HT1080 (cell line): ENCODE data around the gene ADAMTS2. TPM values are rescaled to one million over a fixed set of nuclear protein-coding genes. Genes with fewer than 3 reads are reported as not detected.
"Not testable (repeated sequence)": the region's sequence is repeated elsewhere in the genome, so short reads cannot be mapped to it uniquely, and the experiment has no call there.

Source experiments
- DNase-seq: peaks from one replicate; pipeline ENCODE4 v3.0.0-alpha.2; 2015; ENCODE audit warnings: low read depth
- total RNA-seq: library from RNA; depleted of rRNA; stranded (reverse); fragments of >200 nt; shearing (Covaris generic); gene quantifications from 2 replicates; pipeline ENCODE4 v1.2.3, GENCODE V29; 2014

Gene ADAMTS2
- total RNA-seq, 1 experiment from 2014 or later, result 0.69 TPM

- DNase-seq, result no peak
Observed at GRCh38 chr5:179326122-179326927, 18.9 kb downstream of the ADAMTS2 start.

DNA sequence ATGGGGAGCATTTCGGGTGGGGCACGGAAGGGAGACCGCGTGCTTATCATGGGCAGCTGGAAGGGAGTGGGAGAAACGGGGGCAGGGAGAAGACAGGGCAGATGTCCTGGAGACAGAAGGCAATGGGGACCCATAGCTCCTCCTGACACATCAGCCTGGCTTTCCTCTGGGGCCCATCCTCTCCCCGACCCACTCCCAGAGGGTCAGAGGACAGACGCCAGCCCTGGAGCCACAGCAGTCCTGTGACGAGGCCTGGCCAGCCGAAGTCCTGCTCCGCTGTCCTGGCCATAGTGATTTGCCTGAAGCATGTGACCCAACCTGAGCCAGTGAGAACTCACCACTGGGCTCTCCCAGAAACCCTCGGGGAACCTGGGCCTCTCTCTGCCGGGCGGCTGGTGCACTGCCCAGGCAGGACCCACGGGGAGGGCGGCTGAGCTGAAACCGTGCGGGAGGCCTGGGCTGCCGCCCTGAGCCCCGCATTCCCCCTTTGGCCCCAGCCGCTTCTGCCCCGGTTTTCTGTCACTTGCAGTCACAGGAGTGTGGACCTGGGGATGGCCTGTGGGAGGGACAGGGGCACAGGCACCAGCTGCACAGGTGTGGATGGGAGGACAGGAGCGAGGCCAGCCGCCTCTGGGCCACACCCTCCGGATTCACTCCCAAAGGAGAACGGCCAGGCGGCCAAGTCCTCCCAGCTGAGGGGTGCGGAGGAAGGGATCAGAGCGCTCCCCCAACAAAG is 19.8 kb downstream of the ADAMTS2 start:
- no peak for DNase-seq

GRCh38 chr5:179324760-179325295 is 20.4 kb downstream of the ADAMTS2 start:
- no peak for DNase-seq

DNA sequence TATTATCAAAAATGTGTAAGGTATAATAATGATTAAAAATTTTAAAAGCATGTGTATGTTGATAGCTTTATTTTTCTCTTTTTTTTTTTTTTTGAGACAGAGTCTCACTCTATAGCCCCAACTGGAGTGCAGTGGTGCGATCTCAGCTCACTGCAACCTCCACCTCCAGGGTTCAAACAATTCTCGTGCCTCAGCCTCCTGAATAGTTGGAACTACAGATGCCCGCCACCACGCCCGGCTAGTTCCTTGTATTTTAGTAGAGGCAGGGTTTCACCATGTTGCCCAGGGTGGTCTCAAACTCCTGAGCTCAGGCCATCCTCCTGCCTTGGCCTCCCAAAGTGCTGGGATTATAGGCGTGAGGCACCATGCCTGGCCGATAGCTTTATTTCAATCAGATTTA is 20.9 kb downstream of the ADAMTS2 start:
- not testable (repeated sequence) for DNase-seq

DNA sequence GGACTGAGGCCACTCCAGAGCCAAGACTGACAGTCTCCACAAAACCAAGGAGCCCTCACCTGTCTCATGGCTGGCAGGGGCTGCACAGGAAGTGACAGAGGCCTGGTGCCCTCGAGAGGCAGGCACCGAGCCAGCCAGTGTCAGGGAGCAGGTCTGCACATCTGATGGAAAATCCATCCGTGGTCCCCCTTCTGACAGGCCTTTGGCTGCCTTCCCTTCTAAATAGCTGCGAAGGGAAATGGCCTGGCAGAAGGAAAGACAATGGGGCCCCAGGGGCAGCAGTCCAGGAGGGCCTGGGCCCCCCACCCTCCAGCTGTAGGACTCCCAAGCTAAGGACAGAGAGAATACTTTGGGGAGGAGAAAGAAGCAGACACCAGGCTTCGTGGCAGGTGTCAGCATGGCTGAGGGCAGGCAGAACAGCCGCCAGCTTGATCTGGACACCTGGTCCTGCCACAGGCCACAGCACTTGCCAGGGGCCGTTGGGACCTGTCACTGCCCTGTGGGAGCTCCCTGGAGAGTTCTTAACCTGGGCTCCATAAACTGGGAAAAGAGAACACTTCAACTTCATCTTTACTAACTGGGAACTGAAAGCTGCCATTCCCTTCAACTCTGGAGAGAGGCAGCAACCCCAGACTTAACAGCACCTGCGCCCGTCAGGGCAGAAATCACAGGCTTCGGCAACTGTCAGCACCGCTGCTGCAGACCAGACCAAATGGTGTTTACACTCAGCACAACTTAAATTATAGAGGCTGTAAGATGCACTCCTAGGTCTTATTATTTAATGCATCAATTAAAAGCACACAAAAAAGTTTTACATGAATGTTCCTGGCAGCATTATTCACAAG is 22.0 kb downstream of the ADAMTS2 start:
- DNase-seq, result no peak

DNA sequence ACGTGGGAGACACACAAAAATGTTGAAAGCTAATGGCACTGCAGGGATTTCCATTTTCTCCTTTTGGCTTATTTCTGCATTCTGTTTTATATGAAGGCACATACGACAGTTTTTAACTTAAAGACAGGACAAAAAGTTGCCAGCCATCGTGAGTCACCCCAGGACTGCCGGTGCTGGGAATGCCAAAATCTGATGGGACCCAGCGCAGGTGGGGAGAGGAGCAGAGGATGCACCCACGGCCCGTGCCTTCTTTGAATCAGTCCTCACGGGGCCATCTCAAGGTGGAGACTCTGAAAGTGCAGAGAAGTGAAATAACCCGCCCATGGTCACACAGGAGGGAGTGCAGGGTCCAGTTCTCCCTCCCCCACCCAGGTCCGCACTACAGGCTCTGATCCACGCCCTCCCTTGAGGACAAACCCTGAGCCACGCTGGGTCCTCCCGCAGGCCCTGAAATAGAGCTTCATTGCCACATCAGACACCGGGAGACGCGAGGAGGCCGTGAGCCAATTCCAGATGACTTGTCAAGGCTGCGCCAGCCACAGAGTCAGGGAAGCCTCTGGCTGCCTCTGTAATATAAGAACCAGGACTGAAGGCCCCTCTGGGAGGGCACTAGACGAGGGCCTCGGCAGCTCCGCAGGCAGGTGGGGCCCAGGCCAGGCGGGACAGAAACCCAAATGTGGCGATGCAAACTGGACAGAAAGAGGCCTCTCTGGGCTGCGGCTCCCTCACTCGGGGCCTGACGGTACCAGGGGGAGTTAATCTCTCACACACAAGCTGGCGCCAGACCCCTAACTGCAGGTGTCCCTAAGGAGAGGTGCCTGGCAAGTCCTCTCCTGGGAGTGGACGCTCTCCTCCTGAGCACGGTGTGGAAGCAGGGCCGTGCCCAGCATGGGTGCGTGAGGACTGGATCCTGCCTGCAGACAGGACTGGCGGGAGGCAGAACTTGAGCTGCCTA is 22.9 kb downstream of the ADAMTS2 start:
- no peak for DNase-seq

- DNase-seq, result no peak
Observed at GRCh38 chr5:179321206-179321987, 23.9 kb downstream of the ADAMTS2 start.

DNA sequence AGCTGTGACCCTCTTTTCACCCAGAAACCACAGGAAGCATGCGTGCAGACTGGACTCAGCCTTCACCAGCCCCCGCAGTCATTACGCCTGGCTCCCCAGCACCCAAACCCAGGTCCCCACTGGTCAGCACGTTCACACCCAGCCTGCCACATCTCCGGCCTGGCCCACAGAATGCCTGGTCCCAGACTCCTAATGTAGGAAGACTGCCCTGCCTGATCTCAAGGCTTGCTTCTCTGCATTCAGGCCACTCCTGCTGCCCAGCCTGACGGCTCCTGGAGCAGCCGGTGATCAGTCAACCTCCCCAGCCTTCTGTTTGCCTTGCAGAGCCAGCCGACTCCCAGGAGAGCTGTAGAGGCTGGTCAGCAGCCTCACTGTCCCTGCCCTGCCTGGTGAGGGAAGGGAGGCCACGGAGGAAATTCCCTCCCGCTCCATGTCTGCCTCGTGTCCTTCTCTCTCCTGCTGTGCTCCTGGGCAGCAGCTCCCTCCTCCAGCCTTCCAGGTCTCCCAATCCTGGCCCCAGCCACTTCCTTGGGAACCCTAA is 25.4 kb downstream of the ADAMTS2 start:
- DNase-seq, result no peak

DNA sequence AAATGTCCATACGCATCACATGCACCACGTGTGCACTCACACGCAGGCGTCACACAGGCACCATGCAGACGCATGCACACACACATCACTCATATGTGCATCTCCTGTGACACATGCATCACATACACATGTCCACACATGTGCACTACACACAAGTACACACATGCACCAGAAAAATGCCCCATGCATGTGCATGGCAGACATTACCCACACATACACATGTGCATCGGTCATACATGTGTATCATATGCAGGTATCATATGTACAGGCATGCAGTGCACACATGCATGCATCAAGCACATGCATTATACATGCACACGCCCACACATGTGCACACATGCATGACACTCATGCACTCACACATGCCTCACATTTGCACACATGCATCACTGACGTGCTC is 26.1 kb downstream of the ADAMTS2 start:
- DNase-seq, result no peak

DNA sequence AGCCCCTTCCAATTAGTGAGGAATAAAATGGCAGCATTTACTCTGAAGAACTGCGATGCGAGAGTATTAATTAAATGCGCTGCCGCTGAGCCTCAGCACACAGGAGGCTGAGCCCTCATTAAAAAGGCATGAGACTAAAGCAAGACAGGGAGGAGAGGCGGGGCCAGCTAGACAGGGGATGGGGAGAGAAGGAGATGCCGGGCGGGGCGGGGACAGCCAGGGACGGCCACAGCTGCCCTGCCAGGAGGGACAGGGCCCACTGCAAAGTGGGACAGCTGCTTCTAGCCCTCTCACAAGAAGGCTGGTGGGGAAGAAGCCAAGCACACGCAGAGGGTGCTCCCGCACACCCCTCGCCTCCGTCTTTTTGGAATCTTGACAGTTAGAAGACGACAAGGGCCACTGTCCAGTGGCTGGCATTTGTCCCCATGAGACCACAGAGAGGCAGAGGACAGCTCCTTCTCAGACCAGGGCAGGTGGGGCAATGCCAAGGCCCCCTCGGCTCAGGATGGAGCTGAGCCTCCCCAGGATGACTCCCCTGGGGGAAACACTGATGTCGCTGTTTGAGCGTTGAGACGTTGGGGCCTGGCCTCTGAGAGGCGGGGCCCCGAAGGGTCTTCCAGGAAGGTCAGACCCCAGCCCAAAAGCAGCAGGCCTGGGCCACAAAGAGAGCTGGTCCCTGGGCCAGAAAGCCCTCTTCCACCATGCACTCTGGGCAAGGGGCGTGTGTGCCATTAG is 26.9 kb downstream of the ADAMTS2 start:
- DNase-seq, result no peak

GRCh38 chr5:179317411-179318220 is 27.6 kb downstream of the ADAMTS2 start:
- DNase-seq, result no peak

DNA sequence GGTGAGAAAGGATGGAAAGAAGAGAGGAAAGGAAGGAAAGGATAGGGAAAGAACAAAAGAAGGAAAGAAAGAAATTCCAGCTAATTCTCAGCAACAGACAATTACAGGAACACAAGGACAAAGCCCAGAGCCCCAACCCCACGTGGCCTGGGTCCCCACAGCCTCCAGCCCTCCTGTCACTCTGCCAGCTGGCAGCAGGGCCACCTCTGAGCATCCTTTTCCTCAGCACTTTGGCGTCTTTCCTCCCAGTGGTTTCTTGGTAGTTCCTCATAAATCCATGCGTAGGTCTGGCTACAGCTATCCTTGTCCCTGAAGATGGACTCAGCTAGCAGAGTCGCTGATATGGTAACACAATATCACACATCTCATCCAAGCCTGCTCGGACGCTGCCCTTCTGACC is 28.3 kb downstream of the ADAMTS2 start:
- DNase-seq, result no peak

GRCh38 chr5:179316111-179316551 is 29.1 kb downstream of the ADAMTS2 start:
- no peak for DNase-seq

DNA sequence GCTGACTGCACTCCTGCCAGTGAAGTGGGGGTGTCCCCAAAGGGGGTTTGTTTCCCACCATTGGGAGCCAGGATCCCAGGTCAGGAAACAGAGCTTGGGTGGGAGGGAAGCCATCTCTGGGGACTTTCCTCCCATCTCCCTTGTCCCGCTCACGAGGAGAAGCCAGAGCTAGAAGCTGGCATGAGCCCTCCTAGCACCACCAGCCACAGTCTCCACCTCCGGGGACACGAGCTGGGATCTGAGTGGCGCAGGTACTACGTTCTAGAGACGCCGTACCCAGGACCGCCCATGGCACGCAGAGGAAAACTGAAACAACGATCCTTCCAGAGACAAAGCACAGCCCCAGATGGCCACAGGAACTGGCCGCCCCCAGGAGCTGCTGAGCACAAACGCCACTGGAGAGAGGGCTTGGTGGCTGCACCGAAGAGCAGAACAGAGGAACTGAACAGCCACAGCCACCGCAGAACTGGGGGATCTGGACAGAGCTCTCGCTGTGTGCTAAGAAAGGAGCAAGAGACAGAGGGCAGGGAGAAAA is 29.8 kb downstream of the ADAMTS2 start:
- DNase-seq, result no peak

DNA sequence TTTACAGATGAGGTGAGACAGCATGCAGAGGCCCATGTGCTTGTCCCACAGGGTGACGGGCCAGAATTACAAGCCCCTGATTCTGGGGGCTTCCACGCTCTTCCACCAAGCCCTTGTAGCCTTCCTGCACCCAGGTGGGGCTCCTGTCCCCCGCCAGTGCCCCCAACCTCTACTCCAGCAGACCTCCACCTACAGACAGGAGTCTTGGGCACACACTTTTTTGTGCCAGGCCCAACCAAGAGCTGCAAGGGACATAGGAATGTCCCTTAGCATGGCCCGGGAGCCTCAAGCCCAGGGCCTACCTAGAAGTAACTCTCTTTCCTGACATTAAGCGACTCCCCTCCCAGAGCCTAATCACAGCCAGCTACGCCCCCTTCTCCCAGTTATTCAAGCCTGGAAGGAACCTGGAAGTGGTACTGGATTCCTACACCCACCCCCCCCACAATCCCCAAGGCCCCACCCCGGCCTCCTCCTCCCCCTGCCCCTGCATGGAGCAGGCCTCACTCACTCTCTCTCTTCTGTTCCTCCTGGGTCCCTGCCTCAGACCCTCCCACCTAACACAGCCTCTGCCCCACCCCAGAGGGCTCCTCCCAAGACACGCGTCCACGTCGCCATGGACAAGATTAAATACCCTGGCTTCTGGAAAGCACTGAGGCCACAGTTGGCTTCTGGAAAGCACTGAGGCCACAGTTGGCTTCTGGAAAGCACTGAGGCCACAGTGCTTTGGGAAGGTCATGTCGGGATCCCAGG is 30.5 kb downstream of the ADAMTS2 start:
- no peak for DNase-seq

DNA sequence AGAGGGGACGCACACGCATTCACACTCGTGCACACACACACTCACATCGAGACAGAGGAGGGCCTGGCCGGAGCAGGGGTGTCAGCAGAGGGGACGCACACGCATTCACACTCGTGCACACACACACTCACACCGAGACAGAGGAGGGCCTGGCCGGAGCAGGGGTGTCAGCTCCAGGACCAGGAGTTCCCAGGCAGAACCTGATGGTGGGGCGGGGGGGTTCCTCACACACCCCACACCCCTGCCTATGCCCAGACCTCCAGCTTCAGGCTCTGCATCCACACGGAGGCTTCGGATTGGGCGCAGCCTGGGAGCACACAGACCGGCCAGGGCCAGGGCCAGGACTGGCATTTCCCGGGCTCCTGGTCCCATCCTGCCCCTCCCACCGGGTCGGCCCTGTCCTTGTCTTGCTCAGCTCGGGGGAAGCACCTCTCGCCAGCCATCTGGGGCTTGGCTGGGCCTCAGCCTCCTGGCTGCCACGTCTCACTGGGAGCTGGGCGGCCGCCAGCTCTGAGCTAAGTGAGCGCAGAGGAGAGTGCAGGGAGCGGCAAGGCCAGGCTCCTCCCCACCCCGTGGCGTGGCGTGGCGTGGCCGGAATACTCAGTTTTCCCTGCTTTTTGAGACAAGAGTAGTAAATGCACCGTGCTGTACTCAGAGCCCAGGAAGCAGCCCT is 31.3 kb downstream of the ADAMTS2 start:
- DNase-seq, result no peak
